ENCODE measurements around the gene DHRS1.
A peak's percentile ranks its signal among the peaks of the same experiment; 100 is the strongest.

The DHRS1 gene

GRCh38 chr14:24299255-24300191 is at the start of gene DHRS1, which contains the start of gene NOP9:
DHRS1 (minus strand) TSS chr14:24299780; CDS start chr14:24299106, 674 bp downstream.
NOP9 (plus strand) TSS chr14:24299850; CDS start chr14:24299955, 105 bp downstream.
- DNase-seq (ENCODE audit: low read depth in 2 of 2): peak; percentile 83 to 88

DNA sequence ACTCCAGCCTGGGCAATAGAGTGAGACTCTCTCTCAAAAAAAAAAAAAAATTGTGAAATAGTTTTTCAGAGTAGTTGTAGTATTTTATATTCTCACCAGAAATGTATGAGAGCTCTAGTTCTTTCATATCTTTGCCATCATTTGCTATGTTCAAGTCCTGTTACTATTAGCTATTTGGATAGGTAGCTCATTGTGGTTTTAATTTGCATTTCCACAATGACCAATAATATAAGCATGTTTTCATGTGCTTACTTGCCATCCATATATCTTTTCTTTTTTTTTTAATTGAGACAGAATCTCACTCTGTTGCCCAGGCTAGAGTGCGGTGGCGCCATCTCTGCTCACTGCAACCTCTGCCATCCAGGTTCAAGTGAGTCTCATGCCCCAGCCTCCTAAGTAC is 48.6 kb upstream of the DHRS1 start:
- no peak for DNase-seq (ENCODE audit: low read depth in 2 of 2)

DNA sequence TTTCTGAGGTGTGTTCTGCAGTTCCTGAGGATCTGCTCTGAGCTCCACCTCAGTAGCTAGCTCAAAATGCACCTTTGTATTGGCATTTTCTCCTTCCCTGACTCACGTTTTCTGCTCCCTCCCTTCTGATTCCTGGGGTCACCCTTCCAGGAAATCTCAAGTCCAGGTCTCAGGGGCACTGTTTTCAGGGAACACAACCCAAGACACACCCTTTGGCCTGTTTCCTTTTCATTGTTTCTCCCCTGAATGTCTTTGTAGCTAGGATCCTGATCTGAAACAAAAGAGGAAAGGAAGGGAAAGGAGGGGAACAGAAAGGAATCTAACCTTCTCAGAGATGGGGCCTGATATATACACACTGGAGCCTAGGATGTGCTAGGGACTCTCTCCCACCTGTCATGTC is 47.6 kb upstream of the DHRS1 start:
- no peak for DNase-seq (ENCODE audit: low read depth in 2 of 2)

DNA sequence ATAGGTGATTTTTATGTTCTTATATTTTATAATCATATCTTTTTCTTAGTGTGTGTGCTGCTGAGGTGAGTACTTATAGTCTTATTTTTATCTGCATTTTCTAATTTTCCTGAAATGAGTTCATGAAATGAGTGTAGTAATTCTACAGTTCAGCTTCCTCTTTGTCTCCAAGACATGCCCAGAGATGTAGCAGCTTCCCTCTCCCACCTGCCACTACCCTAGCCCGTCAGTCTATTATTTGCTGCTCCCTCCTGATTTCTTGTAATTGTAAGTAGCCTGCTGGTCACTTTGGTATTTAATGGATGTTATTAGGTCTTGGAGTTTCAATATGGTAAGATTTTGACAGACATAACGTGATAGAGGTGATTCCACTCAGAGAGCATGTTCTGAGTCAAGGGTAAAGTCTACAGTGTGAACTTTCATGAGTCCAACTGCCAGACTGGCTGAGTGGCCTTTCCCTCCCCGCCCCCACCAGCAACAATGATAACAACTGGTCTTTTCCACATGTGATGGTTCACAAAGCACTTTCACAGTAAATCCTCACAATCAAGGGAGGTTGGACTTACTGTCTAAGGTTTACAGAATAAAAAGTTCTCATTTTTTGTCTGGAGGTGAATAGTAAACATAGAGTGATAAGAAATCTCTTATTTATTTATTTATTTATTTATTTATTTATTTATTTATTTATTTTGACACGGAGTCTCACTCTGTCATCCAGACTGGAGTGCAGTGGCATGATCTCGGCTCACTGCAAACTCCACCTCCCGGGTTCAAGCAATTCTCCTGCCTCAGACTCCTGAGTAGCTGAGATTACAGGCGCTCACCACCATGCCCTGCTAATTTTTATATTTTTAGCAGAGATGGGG is 44.4 kb upstream of the DHRS1 start:
- no peak for DNase-seq (ENCODE audit: low read depth in 2 of 2)

GRCh38 chr14:24342889-24343288 is 43.3 kb upstream of the DHRS1 start:
- no peak for DNase-seq (ENCODE audit: low read depth in 2 of 2)

DNA sequence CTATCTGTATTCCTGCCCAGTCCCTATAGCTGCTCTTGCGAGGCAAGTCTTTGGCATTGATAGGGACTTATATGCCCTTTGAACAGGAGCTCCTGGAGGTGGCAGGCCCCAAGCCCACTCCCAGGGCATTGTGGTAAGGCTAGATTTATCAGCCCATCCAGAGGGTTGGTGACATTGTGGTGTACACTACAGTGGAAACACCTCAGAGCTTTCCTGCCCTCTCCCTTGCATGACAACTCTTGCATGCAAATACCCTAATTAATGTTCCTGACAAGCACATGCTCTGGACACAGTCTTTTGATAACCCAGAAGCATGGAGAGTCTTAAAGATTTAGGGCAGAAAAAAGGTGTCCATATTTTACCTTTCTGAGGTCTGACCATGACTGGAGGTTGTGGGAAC is 41.0 kb upstream of the DHRS1 start:
- DNase-seq (ENCODE audit: low read depth in 2 of 2): no peak

- DNase-seq (ENCODE audit: low read depth in 2 of 2): peak in 1 of 2 donors; percentile 59
These were observed 39.9 kb upstream of the DHRS1 start, which contains the start of gene RIPK3 for GRCh38 chr14:24339284-24340151. RIPK3 (minus strand) TSS chr14:24339991; CDS start chr14:24339826, 165 bp downstream.

DNA sequence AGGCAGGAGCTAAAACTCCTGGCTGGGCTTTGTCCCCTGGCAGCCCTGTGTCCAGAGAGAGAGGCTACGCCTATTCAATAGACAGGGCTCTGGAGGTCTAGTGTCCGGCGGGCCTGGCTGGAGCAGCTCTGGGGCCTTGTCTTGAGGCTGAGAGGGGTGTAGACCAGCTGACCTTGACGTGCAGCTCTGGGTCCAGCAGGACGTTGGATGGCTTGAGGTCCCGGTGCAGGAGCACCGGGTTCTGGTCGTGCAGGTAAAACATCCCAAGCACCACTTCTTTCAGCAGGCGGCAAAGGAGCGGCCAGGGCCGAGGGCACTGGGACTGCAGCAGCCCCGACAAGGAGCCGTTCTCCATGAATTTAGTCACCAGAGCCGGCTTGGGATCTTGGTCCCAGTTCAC is 39.3 kb upstream of the DHRS1 start:
- no peak for DNase-seq (ENCODE audit: low read depth in 2 of 2)

GRCh38 chr14:24337824-24338175 is 38.2 kb upstream of the DHRS1 start:
- DNase-seq (ENCODE audit: low read depth in 2 of 2): no peak

DNA sequence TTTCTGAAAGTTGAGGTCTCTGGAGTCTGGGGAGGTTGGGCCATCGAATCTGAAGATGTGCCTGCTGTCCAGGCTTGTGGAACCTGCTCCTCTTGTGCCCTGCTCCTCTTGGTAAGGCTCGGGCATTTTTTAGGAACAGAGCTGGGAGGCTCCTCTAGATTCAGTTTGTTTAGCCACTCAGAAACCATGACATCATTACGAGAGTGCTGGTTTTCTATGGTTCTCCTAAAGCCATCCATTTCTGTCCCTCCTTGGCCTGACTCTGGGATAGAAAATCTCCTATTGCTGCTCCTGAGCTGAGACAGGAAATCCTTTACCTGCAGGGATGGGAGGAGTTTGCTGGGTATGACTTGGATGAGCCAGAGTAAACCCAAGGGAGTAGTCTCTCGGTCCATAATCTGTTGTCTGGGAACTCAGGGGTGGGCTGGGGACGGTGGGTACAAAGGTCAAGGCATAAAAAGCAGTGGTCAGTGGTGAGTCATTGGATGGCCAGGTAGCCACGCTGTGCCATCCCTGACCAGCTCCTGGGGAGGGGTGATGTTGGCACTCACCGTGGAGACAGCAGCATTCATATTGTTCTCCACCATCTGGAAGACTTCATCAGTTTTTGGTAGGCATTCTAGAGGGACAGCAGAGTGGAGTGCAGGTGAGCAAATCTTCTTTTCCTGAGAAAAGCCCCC is 37.7 kb upstream of the DHRS1 start:
- no peak for DNase-seq (ENCODE audit: low read depth in 2 of 2)

DNA sequence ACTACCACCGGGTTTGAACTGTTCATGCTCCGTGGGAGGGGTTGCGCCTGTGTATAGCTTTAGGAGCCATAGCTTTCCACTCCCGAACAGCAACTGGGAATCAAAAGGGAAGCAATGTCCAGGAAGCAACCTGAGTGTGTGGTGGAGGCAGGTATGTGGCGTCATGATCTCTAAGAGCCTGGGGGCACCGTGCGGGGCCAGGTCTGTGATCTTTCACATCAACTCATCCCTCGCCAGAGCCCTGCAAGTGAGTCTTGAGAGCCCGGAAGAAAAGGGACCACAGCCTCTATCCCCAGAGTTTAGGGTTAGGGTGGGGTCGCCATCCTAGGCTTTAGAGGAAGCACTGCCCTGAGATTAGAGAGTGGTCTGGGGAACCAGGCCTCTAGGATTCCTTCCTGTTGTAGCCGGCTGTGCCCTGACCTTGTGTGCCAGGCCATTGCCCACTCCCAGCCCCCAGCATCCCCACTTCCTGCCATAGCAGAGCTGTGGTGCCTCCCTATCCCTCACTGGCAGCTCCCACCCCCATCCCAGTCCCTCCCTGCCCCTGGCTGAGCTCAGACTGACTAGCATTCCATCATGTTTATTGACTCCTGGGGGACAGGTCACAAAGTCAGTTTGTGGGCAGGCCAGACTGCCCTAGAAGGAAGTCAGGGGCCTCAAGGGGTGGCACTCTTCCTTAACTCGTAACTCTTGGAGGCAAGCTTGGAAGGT is 36.0 kb upstream of the DHRS1 start:
- DNase-seq (ENCODE audit: low read depth in 2 of 2): no peak

DNA sequence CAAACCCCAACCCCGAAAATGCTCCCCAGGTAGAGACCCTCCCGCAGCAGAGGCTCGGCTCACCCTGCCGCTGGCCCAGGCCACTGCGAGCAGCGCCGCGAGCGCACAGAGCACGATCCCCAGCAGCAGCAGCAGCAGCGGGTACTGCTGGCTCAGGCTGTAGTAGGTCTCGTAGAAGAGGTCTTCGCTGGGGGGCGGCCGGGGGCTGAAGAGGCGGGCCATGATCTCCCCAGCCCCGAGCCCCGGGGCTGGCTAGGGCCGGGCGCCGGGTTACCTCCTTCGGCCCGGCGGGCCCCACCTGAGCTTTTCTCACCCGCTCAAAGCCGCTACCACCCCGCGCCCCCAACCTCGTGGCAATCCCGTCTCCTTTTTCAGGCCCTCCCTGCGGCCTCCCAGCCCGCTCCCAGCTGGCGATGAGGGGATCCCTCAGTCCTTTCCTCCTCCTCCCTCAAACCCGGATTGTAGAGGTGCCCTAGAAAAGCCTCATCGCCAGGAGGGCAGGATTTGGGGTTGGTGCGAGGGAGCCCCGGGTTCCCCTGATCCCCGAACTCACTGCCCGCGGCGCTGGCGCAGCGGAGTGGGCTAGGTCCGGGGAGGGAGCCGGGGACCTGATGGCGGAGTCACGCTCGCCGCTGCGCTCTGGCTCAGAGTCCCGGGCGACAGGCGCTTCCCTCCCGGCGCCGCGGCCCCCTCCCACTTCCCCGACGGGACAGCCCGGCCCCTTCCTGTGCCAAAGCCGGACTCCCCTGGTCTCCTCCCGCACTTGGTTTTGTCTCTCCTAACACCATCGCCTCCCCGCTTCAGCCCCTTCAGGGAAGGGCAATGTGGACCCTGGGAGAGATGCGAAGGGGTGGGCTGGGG is 35.1 kb upstream of the DHRS1 start, which contains the start of gene ADCY4:
Gene ADCY4 (minus strand): TSS at position 641 of the 861 bp plus-strand sequence. CDS start 419 bp downstream, at position 222.
- DNase-seq (ENCODE audit: low read depth in 2 of 2): no peak

DNA sequence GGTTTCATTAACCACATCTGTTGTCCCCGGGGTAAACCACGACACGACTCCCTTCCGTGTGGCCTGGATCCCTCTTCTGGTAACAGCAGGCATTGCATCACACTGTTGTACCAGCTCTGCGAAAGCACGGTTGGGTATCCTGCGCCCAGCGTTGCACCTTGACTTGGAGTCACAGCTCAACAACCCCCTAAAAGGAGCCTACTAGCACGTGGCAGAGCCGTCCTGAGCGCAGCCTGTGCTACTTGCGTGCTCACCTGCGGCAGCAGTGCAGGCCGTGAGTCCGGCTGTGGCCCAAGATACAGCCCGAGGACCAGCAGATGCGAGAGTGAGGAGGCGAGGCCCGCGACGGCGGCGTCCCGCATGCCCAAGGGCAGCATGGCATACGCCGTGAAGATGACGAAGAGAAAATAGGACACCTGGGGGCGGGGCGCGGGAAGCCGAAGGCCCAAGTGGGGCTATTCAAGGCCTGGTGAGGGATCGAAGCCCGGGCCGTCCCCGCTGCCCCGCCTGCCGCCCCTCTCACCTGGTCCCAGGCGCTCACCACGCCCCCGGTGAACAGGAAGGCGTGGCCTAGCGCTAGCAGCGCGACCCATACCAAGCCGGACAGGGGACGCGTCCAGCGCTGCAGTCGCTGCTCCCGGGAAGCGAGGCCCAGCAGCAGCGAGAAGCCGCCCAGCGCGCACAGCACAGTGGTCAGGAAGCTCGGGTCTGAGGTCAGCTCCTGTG is 32.9 kb upstream of the DHRS1 start:
- DNase-seq (ENCODE audit: low read depth in 2 of 2): peak; percentile 79 to 81

- no peak for DNase-seq (ENCODE audit: low read depth in 2 of 2)
These were observed 32.2 kb upstream of the DHRS1 start for GRCh38 chr14:24331731-24332267.

DNA sequence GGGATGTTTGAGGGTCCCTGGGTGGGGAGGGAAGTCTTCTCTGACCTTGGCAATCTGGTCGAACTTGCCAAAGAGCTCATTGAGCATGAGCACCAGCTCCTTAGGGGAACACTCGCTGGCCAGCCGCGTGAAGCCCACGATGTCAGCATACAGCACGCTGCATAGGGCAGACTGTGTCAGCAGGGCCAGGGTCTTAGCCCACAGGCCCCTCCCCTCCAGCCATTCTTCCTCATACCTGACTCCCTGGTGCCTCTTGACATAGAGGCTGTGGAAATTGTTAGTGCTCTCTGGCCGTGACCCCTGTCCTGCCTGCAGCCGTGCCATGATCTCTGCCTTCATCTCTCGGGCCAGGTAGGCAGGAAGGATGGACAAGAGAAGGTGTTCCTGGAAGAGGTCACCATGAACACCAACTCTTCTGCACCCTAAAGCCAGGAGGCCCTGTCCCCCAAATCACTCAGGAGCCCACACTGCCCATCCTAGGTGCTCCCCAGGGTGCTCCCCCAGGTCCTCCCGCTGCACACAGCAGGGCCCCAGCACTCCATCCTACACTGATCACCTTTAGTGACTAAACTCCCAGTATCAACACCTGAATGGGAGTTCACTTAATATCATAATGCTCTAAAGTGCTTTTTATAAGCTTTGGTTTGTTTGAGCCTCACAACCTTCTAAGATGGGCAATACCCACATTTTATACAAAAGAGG is 31.5 kb upstream of the DHRS1 start:
- DNase-seq (ENCODE audit: low read depth in 2 of 2): no peak

GRCh38 chr14:24329736-24330135 is 30.2 kb upstream of the DHRS1 start:
- peak in 1 of 2 donors; percentile 38 for DNase-seq (ENCODE audit: low read depth in 2 of 2)

- DNase-seq (ENCODE audit: low read depth in 2 of 2): no peak
These were observed 29.6 kb upstream of the DHRS1 start for GRCh38 chr14:24329073-24329663.

Data from stimulated activated CD4-positive, alpha-beta T cell treated with anti-CD3 and anti-CD28 coated beads, Interleukin-15, amount 100 ng/mL, for 48 hours (primary cell).